Epithelial cell of alveolus of lung (primary cell): ENCODE data around the gene PEX13. TPM values are rescaled to one million over a fixed set of nuclear protein-coding genes. Genes with fewer than 3 reads are reported as not detected.

Experiments used
- total RNA-seq: library from RNA; depleted of rRNA; stranded (reverse); fragments of >200 nt; gene quantifications from 2 replicates; pipeline ENCODE4 v1.2.1, GENCODE V29; 2015

The PEX13 gene, protein sequence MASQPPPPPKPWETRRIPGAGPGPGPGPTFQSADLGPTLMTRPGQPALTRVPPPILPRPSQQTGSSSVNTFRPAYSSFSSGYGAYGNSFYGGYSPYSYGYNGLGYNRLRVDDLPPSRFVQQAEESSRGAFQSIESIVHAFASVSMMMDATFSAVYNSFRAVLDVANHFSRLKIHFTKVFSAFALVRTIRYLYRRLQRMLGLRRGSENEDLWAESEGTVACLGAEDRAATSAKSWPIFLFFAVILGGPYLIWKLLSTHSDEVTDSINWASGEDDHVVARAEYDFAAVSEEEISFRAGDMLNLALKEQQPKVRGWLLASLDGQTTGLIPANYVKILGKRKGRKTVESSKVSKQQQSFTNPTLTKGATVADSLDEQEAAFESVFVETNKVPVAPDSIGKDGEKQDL
- total RNA-seq = 26.7 and 30.0 TPM in 2 replicates

DNA sequence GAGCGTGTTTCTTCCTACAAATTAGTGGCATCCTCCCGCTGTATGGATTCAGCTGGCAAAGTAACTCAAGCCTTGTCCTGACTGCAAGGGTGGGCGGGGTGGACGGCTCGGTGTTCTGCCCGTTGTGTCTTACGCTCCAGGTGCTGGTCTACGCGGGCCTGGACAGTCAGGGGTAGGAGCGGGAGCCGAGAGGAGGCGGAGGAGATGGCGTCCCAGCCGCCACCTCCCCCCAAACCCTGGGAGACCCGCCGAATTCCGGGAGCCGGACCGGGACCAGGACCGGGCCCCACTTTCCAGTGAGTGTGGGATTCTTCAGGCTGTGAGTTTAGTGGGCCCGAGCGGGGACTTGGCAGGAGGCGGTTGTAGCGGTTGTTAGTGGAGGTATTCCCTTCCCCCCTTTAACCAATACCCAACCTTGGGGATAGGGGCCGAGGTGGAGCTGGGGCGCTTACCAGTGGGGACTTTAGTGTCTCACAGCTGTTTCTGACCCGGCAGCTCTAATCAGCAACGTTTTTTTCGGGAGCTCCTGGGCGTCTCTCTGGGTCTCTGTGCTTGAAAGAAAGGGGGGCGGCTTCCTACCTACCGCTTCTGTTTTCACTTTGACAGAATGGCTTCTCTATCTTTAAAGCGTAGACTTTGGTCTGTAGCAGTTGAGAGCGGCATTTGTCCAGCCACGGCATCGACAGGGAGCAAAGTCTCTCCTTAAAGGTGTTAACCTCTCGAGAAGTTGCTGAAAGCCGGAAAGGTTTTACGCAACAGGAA lies at the start of gene PEX13, which contains the start of gene PUS10:
Gene PEX13, plus strand, starts transcription at position 165 of the 762 bp plus-strand sequence. Its CDS starts 40 bp downstream, at position 205.
Gene PUS10, minus strand, starts transcription at position 700 of the 762 bp plus-strand sequence. CDS start 6,365 bp downstream, outside the sequence.

DNA sequence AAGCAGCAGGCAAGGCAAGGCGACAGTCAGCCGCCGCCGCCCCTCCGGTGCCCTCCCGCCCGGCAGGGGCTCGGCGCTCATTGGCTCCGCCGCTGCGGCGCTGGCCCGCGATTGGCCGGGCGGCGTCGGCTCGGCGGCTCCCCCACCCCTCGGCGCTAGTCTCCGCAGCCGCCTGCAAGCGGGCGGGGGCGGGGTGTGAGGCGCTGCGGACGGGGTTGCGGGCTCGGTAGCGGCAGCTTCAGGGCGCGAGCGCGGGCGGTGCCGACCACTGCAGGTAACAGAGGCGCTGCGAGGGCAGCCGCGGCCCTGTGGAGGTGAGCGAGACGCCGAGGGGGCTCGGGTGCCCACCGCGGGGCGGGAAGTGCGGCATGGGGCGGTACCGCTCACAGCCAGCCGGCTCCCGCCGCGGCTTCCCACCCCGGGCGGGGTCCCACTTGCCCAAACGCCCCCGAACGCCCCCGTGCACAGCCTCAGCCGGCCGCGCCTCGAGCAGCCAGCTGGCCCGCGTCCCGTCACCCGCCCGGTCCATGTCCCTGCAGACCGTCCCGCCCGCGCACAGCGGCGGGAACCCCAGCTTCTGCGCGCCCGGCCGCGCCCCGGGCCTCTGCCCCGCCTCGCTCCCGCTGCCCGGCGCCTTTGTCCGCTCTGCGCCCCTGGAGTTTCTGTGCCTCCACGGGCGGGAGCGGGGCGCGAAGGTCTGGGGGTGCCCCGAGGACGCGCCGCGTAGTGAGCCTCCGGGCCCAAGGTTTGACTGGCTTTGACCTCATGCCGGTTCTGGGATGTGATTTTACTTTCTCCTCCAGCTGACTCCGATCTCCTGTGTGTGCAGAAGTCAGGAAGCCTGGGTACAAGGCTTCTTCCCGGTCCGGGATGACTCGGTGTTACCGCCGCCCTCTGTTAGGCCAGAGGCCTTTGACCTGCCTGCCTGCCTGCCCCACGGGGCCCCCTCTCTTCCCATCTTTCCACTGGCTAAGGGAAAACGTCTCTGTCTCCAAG lies 48.5 kb downstream of the PEX13 start, which contains the start of gene SANBR:
Gene SANBR, plus strand, starts transcription at position 158 of the 996 bp plus-strand sequence. CDS start 4,480 bp downstream, outside the sequence.

Other genes with a start within 250 kb of the PEX13 start
- 6.6 and 7.5 TPM in 2 replicates for gene REL, start 136.1 kb upstream of the PEX13 start, total RNA-seq
- gene PUS10, start 535 bp downstream of the PEX13 start, total RNA-seq = 3.4 and 9.5 TPM in 2 replicates
- 7.2 TPM in 2 replicates for gene SANBR, start 48.2 kb downstream of the PEX13 start, total RNA-seq
- gene C2orf74, start 144.5 kb downstream of the PEX13 start, total RNA-seq = 6.3 and 14.3 TPM in 2 replicates